Measurements from ENCODE around the gene CLEC2D.
"Not testable (repeated sequence)": the region's sequence is repeated elsewhere in the genome, so short reads cannot be mapped to it uniquely, and the experiment has no call there.

CLEC2D gene

DNA sequence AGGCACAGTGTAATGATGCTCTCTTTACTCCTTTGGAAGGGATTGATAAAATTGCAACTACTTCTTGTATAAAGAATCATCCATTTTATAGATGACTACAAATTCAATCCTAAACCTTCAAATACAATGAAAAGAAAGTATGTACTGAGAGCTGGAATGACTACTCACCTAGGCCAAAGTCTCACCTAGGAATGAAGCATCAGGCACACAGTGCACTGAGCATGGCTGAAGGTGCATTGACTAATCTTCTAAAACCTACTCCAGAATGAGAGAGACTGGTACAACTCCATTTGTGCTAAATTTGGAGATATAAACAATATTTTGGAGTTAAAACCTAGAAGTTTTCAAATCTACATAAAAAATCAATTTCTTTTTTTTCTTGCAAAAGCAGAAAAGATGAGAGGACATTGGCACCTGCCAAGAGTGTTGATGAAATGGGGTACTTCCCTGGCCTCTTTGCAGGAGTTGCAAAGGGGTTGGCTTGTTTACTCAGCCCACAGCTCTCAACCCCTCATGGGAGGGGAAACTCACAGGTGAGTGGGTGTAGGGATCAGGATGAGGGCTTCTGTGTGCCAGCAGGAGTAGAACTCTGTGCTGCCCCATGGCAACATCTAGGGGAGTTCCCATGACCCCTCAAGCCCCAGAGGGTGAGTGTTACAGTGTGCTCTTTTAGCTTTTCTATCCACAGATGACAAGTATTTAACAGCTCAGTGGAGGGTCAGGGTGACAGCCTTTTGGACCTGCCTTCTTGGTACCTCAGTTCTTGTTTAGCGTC, 32.1 kb downstream of the CLEC2D start:
- no peak for DNase-seq

DNA sequence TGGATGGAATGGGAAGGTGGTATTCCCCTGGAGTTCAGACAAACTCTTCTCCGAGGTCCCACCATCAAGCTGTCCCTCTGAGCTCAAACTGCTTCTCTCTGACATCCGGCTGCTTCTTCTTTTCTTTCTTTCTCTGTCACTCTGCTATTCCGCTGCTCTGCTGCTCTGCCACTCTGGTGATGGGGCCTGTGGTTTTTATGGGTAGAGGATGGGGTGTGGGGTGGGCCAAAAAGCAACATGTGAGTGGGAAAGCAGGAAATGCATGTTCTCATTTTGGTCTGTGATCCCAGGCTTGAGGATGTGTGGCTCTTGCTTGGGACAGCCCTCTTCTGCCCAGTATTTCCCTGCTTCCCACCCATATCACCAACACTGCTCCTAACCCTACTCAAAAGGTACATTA, 32.7 kb downstream of the CLEC2D start:
- DNase-seq, result no peak

DNA sequence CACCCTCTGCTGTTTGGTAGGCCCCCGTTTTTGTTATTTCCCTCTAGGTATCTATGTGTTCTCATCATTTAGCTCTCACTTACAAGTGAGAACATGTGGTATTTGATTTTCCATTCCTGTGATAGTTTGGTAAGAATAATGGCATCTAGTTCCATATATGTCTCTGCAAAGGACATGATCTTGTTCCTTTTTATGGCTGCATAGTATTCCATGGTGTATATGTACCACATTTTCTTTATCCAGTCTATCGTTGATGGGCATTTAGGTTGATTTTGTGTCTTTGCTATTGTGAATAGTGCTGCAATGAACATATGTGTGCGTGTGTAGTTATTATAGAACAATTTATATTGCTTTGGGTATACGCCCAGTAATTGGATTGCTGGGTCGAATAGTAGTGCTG, 35.0 kb downstream of the CLEC2D start:
- DNase-seq, result not testable (repeated sequence)

DNA sequence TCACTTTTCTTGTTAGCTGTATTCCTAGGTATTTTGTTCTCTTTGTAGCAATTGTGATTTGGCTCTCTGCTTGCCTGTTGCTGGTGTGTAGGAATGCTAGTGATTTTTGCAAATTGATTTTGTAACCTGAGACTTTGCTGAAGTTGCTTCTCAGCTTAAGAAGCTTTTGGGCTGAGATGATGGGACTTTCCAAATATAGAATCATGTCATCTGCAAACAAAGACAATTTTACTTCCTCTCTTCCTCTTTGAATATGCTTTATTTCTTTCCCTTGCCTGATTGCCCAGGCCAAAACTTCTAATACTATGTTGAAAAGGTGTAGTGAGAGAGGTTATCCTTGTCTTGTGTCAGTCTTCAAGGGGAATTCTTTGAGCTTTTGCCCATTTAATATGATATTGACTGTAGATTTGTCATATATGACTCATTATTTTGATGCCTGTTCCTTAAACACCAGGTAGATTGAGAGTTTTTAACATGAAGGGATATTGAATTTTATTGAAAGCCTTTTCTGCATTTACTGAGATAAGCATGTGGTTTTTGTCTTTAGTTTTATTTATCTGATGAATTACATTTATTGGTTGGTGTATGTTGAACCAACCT, 36.7 kb downstream of the CLEC2D start:
- DNase-seq, result no peak

DNA sequence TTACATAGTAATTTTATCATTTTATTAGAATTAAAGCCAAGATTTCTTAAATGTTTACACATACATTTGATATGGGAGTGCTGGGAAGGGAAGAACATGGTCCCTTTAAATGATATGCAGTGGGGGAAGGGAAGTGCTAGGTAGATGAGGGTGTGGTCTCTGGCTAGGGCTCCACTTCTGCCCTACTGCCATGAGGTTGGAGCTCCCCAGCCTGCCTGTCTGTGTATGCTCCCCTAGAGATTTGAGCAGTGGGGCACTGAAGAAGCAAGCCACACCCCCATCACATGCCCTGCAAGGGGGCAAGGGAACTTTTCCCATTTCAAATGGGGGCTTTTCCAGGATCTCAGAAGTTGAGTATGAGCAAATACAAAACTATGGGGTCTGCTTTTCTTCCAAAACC, 37.8 kb downstream of the CLEC2D start:
- DNase-seq, result no peak

DNA sequence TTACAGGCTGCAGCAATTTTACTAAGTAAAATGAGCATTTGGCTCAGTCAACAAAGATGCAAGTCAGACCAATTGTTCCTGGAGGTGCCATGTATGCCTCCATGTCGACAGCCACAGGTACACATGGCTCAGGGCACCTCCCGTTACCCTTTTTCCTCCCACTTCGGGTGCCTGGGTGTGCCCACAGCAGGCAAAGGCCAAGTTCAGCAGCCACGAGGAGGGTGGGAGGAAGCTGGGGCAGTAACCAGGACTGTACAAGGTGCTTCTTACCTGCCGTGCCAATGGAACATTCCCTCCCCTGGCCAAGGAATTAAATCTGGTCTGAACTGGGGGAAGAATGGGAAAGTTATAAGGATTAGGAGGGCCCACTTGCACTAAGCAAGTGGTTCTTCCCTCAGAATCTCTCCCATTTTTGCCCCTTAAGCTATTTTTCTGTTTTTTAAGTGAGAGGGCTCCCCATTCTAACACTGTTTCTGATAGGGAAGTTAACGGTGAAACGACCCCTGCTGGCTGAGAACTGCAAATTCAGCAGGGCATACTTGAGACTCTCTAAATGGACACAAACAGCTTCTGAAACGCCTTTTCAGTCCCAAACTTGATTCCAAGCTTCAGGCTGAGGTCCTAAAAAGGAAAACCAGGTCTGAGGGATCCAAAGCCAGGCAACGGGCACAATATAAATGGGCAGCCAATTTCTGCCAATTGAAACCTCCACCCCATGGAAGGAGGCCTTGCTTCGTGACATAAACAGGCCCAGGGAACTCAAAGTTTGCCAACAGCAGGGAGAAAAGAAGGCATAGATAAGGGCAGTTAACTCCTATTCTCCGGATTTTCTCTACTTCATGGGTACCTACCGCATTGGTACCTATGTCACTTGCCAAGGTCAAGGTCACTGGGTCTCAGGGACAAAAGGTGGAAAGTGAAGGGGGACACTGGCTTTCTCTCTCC, 38.6 kb downstream of the CLEC2D start:
- peak; percentile 3 for DNase-seq

DNA sequence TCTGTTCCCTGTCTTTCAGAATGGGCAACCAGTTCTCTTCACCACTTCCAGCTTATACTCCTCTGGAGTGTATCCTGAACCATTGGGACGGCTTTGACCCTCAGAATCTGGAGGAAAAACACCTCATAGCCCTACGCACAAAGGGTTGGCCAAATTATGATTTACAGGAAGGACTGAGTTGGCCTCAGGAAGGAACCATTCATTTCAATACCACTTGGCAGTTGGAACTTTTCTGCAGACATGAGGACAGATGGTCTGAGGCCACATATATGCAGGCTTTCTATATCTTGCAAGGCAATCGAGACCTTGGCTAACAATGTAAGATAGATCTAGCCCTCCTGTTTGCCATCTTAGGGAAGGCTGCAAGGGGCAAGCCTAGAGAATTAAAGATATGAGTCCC, 39.3 kb downstream of the CLEC2D start:
- no peak for DNase-seq

DNA sequence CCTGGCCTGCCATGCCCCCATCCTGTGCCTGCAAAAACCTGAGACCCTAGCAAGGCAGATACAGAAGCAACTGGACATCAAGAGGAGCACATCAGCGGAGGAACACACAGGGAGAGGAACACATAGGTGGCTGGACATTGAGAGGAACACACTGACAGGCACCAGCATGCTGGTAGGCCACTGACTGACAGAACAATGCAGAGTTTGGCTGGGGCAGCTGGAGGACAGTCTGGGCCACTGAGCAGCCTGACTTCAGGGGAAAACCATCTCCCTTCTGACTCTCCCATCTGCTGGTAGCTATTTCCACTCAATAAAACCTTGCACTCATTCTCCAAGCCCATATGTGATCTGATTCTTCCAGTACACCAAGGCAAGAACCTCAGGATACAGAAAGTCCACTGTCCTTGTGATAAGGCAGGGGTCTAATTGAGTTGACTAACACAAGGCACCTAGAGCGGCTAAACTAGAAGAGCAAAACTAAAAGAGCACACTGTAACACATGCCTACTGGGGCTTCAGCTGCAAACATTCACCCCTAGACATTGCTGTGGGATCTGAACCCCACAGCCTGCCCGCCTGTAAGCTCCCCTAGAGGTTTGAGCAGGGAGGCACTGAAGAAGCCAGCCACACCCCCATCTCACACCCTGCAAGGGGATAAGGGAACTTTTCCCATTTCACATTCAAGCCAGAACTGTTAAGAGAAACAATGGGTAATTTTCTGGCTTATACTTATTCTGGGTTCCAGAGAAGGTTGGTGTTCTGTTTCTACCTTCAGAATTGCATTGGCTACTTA, 41.3 kb downstream of the CLEC2D start:
- DNase-seq, result no peak

DNA sequence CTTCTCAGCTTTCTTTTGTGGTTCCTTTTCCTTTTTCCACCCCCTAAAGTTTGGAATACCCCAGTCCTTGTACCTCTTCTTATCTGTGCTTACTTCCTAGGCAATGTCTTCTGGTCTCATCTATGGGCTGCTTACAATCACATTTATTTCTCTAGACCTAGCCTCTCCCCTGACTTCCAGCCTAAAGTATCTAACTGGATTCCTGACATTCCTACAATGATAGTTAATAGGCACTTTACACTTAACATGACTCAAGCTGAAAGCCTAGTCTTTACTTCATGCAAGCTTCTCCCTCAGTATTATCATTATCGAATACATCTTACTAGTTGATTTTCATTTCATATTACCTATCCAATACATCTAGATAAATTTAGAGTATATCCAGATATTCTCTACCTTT, 42.2 kb downstream of the CLEC2D start:
- no peak for DNase-seq

DNA sequence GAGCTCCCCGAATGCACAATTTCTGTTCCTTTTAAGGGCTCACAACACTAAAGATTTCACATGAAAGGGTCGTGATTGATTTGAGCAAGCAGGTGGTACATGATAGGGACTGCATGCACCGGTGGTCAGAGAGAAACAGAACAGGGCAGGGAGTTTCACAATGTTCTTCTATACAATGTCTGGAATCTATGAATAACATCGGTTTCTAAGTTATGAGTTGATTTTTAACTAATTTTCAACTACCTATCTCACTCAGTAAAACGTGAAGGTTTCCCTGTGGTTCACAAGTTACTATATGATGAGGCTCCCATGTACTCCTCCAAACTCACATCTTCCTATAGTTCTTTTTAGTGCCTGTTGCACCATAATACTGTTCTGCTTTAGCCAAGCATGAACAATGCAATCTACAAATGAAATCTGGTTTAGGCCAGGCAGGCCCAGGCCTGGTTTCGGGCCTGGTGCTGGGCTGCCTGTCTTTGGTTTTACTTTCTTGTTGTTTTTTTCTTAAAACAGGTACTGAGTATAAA, 43.6 kb downstream of the CLEC2D start:
- DNase-seq, result not testable (repeated sequence)

DNA sequence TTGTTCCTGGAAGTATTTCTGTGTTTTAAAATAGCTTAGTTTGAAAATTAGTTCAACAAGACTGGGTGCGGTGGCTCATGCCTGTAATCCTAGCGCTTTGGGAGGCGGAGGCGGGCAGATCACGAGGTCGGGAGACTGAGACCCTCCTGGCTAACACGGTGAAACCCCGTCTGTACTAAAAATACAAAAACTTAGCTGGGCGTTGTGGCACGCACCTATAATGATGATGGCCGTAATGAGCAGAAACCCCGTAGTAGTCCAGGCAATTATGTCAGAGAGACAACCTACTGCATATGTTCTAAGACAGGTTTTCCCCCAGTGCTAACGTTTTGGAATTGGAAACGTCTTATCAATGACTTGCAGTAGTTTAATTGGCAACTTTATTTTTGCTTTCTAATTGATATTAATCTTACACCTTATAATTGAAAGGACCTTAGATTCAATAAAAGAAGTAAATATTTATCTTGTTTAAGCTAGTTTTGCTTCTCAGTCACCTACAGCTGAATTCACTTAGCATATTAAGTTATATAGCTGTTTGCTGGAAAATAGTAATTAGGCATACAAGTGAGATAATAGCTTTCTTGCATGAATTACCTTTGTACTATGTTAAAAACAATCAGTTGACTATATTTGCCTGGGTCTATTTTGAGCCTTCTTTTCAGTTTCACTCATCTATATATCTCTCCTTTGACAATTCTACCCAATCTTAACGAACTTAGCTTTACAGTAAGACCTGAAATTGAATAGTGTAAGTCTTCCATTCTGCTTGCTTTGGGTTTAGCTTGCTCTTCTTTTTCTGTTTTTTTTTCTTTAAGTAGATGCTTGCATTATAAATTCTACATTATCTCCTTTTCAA, 47.8 kb downstream of the CLEC2D start:
- DNase-seq, result no peak

DNA sequence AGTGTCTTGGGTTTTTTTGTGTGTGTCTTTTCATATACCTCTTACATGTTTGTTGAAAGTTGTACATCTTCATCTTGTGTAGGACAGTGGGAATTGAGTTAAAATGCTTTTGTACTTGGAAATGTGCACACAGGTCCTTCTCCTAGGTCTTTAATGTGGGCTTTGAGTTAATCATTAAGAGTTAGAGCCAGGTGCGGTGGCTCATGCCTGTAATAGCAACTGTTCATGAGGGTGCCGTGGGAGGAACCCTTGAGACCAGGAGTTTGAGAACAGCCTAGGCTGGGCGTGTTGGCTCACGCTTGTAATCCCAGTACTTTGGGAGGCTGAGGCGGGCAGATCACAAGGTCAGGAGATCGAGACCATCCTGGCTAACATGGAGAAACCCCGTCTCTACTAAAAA, 49.5 kb downstream of the CLEC2D start:
- DNase-seq, result no peak

DNA sequence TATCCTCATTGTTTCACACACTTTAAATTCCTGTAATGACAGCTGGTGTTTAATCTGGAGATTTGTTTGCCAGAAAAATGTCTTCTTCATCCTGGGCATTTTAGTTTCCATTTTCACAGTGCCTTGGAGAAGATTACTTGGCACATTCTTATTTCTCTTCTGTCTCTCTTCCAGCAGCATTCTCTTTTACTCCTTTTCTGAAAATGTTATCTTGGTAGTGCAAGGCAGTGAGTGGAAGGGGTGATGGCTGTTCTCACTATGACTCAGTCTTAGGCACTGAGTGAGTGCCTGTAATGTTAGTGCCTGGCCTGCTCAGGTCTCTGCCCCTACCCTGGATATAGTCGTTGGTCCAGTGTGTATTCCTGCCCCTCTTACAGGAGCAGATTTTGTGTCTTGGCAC, 50.3 kb downstream of the CLEC2D start:
- DNase-seq, result no peak

DNA sequence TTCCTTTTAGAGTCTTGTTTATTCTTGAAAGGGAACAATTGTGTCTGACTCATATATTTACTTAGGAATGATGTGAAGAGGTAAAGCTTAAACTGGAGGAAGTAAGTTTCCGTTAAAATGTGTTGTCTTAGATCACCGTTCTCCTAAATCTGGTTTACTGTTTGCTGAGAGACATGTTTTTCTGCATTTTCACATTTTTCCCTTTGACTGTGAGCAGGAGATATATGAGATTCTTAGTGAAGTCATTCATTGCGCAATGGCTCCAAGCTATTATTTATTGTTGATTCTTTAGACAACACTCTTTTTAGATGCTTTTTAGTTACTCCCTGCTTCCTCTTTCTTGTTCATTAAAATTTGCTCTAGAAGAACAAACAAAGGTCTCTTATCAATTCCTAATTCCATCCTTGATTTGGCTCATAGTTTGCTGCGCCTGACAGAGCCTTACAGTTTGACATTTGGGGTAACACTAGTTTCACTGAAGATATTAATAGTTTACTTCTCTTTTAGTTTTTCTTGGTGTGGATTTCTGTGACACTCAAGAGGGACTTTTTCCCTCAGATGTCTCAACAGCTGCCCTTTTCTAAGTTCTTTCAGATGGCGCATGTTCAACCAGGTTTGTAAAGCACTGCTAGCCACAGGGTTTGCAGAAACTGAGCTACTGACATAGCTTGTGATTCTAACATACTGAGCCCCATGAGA, 52.0 kb downstream of the CLEC2D start:
- no peak for DNase-seq

DNA sequence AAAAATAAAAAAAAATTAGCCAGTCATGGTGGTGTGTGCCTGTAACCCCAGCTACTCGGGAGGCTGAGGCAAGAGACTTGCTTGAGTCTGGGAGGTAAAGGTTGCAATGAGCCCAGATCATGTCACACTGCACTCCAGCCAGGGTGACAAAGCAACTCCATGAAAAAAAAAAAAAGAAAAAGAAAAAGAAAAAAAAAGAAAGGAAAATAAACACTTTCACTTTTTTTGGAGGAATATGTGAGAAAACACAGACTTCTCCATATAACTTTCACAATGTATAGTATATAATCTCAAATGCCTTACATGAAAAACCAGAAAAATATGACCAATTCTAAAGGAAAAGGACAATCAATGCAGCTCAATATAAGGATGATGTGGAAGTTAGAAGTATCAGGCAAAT, 54.5 kb downstream of the CLEC2D start:
- no peak for DNase-seq

DNA sequence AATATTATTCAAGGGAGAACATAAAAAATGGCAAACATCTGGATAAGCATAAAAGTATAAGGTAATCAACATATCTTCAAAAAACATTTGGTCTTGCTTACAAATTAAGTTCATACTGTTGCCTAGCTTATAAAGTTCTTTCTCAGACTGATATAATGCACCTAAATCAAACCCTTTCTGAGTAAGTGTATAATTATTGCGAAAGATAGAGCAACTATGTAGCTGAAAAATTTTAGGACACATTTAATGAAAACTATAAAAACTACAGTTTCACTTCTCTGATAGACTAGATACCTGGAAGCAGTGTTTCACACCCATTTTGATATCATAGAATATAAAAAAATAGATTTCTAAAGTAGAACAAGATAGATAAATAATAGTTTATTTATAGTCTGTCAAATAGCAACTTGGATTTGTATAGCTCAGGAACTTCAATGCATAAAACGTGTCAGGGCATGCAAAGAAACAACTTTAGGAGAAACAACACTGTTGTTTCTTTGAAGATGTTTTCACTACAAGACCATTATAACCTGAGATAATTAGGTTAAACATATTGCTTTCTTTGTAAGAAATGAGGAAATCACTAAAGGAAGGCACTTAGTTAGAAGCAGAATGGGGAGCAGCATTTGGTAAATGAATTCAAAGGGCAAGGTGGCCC, 55.8 kb downstream of the CLEC2D start:
- DNase-seq, result no peak

DNA sequence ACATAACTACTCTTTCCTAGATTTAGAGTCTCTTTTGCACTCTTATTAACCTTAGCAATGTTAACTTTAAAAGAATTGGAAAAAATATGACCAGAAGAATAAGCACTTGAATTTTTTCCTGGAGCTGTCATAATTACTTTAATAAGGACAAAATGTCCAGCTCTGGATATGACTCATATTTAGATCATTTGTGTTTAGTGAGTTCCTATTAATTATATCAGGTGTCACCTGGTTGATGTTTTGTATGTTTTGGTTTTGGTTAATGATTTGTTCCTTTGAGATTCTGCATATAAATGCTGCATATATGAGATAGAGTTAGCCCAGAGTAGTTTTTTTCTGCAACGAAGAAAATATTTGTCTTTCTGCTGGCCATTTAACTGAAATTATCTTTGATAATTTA, 58.3 kb downstream of the CLEC2D start:
- no peak for DNase-seq

DNA sequence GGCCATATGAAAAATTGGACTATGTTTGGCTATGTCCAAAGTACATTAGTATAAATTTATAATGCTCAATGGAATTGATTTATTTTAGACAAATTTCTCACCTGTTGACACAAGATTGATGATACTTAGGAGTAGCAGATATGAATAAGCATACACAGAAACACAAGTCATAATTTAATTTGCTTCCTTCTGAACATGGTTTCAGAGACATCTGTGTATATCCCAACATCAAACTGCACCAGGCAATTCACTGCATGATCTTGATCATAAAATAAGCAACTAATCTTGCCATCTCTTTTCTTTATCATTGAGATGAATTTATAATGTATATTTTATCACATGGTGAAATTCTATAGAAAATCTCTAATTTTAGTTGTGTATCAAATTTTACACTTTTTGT, 59.6 kb downstream of the CLEC2D start:
- no peak for DNase-seq

DNA sequence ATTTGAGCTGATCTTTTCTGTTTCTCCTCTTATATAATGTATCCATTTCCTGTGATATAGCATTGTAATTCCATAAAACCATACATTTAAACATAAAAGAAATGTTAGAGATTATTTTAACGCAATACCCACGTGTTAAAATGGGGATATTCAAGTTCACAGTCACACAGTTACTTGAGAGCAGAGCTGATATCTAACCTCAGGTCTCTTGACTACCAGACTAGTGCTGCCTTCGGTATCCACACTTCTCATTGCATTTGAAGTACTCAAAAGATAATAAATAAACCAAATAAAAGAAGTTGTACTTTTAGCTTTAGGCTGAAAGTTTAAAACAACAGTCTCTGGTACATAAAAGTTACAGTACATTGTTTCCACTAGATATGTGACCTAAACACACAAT, 60.5 kb downstream of the CLEC2D start:
- DNase-seq, result no peak

DNA sequence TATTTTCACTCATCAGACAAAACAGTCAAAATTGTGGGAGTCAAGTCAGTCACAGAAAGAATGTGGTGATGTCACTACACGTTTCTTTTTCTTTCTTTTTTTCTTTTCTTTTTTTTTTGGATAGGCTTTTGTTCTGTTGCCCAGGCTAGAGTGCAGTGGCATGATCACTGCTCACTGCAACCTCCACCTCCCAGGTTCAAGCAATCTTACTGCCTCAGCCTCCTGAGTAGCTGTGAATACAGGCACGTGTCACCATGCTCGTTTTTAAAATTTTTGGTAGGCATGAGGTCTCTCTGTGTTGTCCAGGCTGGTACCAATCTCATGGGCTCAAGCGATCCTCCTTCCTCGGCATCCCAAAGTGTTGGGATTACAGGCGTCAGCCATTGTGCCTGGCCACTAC, 61.1 kb downstream of the CLEC2D start:
- DNase-seq, result no peak

DNA sequence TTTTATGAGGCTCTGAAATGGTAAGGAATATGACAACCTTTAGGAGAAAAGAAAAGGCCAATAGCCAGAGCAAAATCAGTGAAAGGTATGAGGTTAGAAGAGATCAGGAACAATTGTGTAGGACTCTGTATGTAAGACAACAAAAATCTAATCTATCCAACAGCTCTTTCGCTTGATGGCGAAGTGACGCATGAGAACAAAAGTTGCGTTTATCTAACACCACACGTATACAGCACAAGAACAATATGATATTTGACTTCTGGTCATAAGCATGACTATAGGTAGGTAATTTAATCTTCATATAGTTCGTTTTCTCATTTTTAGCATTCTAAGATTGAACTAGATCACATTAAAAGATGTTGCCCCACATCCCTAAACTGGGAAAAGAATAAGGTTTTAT, 61.9 kb downstream of the CLEC2D start:
- DNase-seq, result no peak

All from NCI-H1436 (cell line).